ENCODE measurements around the gene OR5D13. TPM values are rescaled to one million over a fixed set of nuclear protein-coding genes. Genes with fewer than 3 reads are reported as not detected.

Gene OR5D13
- total and polyA plus RNA-seq, 10 of the 15 experiments (the other 5 are each of a cell fraction or from before 2014, with no cell fraction given), result not detected

GRCh38 chr11:55806248-55806647, 33.0 kb downstream of the OR5D13 start (continued):
- TF ChIP-seq, protein P1, sequence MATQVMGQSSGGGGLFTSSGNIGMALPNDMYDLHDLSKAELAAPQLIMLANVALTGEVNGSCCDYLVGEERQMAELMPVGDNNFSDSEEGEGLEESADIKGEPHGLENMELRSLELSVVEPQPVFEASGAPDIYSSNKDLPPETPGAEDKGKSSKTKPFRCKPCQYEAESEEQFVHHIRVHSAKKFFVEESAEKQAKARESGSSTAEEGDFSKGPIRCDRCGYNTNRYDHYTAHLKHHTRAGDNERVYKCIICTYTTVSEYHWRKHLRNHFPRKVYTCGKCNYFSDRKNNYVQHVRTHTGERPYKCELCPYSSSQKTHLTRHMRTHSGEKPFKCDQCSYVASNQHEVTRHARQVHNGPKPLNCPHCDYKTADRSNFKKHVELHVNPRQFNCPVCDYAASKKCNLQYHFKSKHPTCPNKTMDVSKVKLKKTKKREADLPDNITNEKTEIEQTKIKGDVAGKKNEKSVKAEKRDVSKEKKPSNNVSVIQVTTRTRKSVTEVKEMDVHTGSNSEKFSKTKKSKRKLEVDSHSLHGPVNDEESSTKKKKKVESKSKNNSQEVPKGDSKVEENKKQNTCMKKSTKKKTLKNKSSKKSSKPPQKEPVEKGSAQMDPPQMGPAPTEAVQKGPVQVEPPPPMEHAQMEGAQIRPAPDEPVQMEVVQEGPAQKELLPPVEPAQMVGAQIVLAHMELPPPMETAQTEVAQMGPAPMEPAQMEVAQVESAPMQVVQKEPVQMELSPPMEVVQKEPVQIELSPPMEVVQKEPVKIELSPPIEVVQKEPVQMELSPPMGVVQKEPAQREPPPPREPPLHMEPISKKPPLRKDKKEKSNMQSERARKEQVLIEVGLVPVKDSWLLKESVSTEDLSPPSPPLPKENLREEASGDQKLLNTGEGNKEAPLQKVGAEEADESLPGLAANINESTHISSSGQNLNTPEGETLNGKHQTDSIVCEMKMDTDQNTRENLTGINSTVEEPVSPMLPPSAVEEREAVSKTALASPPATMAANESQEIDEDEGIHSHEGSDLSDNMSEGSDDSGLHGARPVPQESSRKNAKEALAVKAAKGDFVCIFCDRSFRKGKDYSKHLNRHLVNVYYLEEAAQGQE (IDR thresholded peaks at IDR 0.05; ENCODE audit: low read depth, low read length), result no peak
- no peak for TF ChIP-seq POU2F2 (IDR thresholded peaks at IDR 0.05; ENCODE audit: borderline replicate concordance, low read depth, low read length)
- no peak for TF ChIP-seq JUND (IDR thresholded peaks at IDR 0.05; ENCODE audit: low read depth, low read length)
- no peak for TF ChIP-seq MXI1 (IDR thresholded peaks at IDR 0.05; ENCODE audit: low read depth, low read length)
- no peak for TF ChIP-seq TCF12 (IDR thresholded peaks at IDR 0.05; ENCODE audit: low read depth, low read length)
- no peak for TF ChIP-seq ZBTB4 (CRISPR knock-in tag; IDR thresholded peaks at IDR 0.05)
- TF ChIP-seq ZNF274 (IDR thresholded peaks at IDR 0.05; ENCODE audit: insufficient read depth, insufficient read length), result no peak
- no peak for TF ChIP-seq SREBF2 (IDR thresholded peaks at IDR 0.05; ENCODE audit: low read length)
- TF ChIP-seq MEF2B (IDR thresholded peaks at IDR 0.05; ENCODE audit: partially characterized antibody, poor library complexity, severe bottlenecking), result no peak
